ENCODE measurements around the gene RAB34.

DNA sequence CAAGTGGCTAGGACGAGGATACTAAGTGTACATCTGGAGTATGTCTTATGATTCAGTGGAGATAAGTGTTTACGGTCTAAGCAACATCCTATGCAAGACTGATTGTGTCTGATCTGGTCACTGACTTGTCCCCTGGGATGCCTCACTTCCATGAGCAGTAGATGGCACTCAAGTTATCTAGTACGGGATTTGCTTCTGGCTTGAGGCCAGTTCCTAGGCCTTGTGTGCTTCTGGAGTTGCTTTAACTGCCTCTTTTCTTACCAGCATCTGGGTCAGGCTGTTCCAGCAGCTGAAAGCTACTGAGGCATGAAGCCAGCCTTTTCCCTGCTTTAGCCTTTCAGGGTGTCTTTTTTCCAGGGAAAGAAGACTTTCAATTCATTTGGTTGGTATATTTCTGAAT, 32.7 kb downstream of the RAB34 start:
- TF ChIP-seq, protein P1, sequence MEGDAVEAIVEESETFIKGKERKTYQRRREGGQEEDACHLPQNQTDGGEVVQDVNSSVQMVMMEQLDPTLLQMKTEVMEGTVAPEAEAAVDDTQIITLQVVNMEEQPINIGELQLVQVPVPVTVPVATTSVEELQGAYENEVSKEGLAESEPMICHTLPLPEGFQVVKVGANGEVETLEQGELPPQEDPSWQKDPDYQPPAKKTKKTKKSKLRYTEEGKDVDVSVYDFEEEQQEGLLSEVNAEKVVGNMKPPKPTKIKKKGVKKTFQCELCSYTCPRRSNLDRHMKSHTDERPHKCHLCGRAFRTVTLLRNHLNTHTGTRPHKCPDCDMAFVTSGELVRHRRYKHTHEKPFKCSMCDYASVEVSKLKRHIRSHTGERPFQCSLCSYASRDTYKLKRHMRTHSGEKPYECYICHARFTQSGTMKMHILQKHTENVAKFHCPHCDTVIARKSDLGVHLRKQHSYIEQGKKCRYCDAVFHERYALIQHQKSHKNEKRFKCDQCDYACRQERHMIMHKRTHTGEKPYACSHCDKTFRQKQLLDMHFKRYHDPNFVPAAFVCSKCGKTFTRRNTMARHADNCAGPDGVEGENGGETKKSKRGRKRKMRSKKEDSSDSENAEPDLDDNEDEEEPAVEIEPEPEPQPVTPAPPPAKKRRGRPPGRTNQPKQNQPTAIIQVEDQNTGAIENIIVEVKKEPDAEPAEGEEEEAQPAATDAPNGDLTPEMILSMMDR (IDR thresholded peaks at IDR 0.05) = no peak
- peak in 2 of 4 donors; percentile 42 to 55 for TF ChIP-seq POLR2AphosphoS5 (IDR thresholded peaks at IDR 0.05)

All from sigmoid colon (tissue), 4 donors.